GM23338 (cell line): ENCODE results near the gene LNX1. TPM values are rescaled to one million over a fixed set of nuclear protein-coding genes. Genes with fewer than 3 reads are reported as not detected.
A peak's percentile ranks its signal among the peaks of the same experiment; 100 is the strongest.

Source experiments
- ATAC-seq: fragments of 200-7000 bp; cut with Tn5 transposase; 3 replicates; pipeline ENCODE4 v1.9.1; 2020
- DNase-seq: peaks from one replicate; pipeline ENCODE4 v3.0.0-alpha.2; 2015; ENCODE audit warnings: low spot score
- H2AFZ ChIP-seq: fragments of 200-600 bp; sonication (generic); 2 replicates; pipeline ENCODE4 v1.8.0; 2016; ENCODE audit warnings: antibody characterized with exemption, mild to moderate bottlenecking, moderate library complexity
- H3F3A ChIP-seq: fragments of 200-600 bp; sonication (generic); replicated peaks from 2 replicates; pipeline ENCODE4 v1.8.0; 2017; ENCODE audit warnings: antibody characterized with exemption, mixed run types, low read depth
- H3K27ac ChIP-seq: fragments of 200-600 bp; sonication (generic); 2 replicates; pipeline ENCODE4 v1.6.1; 2016; ENCODE audit warnings: low read depth
- H3K27me3 ChIP-seq: fragments of 200-600 bp; sonication (generic); 2 replicates; pipeline ENCODE4 v1.8.0; 2016; ENCODE audit warnings: mild to moderate bottlenecking, mixed run types, moderate library complexity; ENCODE audit not compliant: insufficient read depth
- H3K36me3 ChIP-seq: fragments of 200-600 bp; sonication (generic); 2 replicates; pipeline ENCODE4 v1.8.0; 2016; ENCODE audit warnings: mild to moderate bottlenecking; ENCODE audit not compliant: insufficient read depth
- H3K4me1 ChIP-seq: fragments of 200-600 bp; sonication (generic); 2 replicates; pipeline ENCODE4 v1.8.0; 2016; ENCODE audit warnings: mild to moderate bottlenecking, moderate library complexity; ENCODE audit not compliant: insufficient read depth
- H3K4me2 ChIP-seq: fragments of 200-600 bp; sonication (generic); 2 replicates; pipeline ENCODE4 v1.7.1; 2017; ENCODE audit warnings: mixed run types
- H3K4me3 ChIP-seq: fragments of 200-600 bp; sonication (generic); 2 replicates; pipeline ENCODE4 v1.6.1; 2016; ENCODE audit warnings: mixed run types
- H3K79me2 ChIP-seq: fragments of 200-600 bp; sonication (generic); replicated peaks from 2 replicates; pipeline ENCODE4 v1.8.0; 2017; ENCODE audit warnings: mild to moderate bottlenecking; ENCODE audit not compliant: insufficient read depth
- H3K9me2 ChIP-seq: fragments of 200-600 bp; sonication (generic); 2 replicates; pipeline ENCODE4 v1.8.0; 2017; ENCODE audit not compliant: insufficient read depth
- H4K20me1 ChIP-seq: fragments of 200-600 bp; sonication (generic); replicated peaks from 2 replicates; pipeline ENCODE4 v1.8.0; 2017; ENCODE audit warnings: mild to moderate bottlenecking; ENCODE audit not compliant: insufficient read depth
- H3K27ac Mint-ChIP-seq: 2 replicates; pipeline ENCODE4 v1.8.0; 2020; ENCODE audit warnings: inconsistent platforms, mild to moderate bottlenecking, moderate library complexity, mixed read lengths
- H3K27me3 Mint-ChIP-seq: 3 replicates; pipeline ENCODE4 v1.8.0; 2022; ENCODE audit warnings: low read depth, mild to moderate bottlenecking, moderate library complexity, mixed read lengths, inconsistent platforms; ENCODE audit not compliant: insufficient read depth, poor library complexity
- H3K36me3 Mint-ChIP-seq: 3 replicates; pipeline ENCODE4 v1.8.0; 2021; ENCODE audit warnings: low read depth, mild to moderate bottlenecking, inconsistent platforms, moderate library complexity, mixed read lengths
- H3K4me1 Mint-ChIP-seq: 3 replicates; pipeline ENCODE4 v1.8.0; 2020; ENCODE audit warnings: mild to moderate bottlenecking, inconsistent platforms, mixed read lengths
- H3K4me3 Mint-ChIP-seq: 3 replicates; pipeline ENCODE4 v1.8.0; 2021; ENCODE audit warnings: moderate library complexity, mild to moderate bottlenecking, inconsistent platforms, mixed read lengths
- H3K9me3 Mint-ChIP-seq: 3 replicates; pipeline ENCODE4 v1.8.0; 2020; ENCODE audit warnings: moderate library complexity, mild to moderate bottlenecking, inconsistent platforms, mixed read lengths
- CREB1 ChIP-seq: fragments of 250-450 bp; sonication (Bioruptor Pico); IDR thresholded peaks from 2 replicates; pipeline ENCODE4 v1.5.0; 2020; ENCODE audit warnings: low read depth, mild to moderate bottlenecking, moderate library complexity
- CTCF ChIP-seq, 2 experiments: fragments of 200-600 bp in 1 of 2; sonication (generic) in 1 of 2; conservative IDR thresholded peaks; 2 replicates each; pipeline versions ENCODE4 v1.5.1 to v1.6.1; 2016 to 2017; ENCODE audit warnings: antibody characterized with exemption in 2 of 2, low read depth in 2 of 2, mild to moderate bottlenecking in 2 of 2, moderate library complexity in 1 of 2
- ETS1 ChIP-seq: IDR thresholded peaks from 2 replicates; pipeline ENCODE4 v1.6.1; 2016; ENCODE audit warnings: antibody characterized with exemption
- EZH2 ChIP-seq: fragments of 200-600 bp; sonication (generic); IDR thresholded peaks from one replicate; pipeline ENCODE4 v1.8.0; 2017; ENCODE audit warnings: antibody characterized with exemption, mild to moderate bottlenecking, low read depth; ENCODE audit not compliant: unreplicated experiment
- EZH2phosphoT487 ChIP-seq: fragments of 200-600 bp; sonication (generic); IDR thresholded peaks from one replicate; pipeline ENCODE4 v1.8.1; 2018; ENCODE audit warnings: antibody characterized with exemption; ENCODE audit not compliant: unreplicated experiment
- JUNB ChIP-seq: IDR thresholded peaks from one replicate; pipeline ENCODE4 v1.6.1; 2016; ENCODE audit warnings: antibody characterized with exemption; ENCODE audit not compliant: unreplicated experiment
- NANOG ChIP-seq: IDR thresholded peaks from 2 replicates; pipeline ENCODE4 v1.6.1; 2016; ENCODE audit warnings: antibody characterized with exemption, borderline replicate concordance
- POLR2AphosphoS5 ChIP-seq: IDR thresholded peaks from 2 replicates; pipeline ENCODE4 v1.6.1; 2016; ENCODE audit warnings: antibody characterized with exemption, low read depth
- REST ChIP-seq: IDR thresholded peaks from one replicate; pipeline ENCODE4 v1.6.1; 2018; ENCODE audit warnings: antibody characterized with exemption; ENCODE audit not compliant: unreplicated experiment
- STAT1 ChIP-seq: IDR thresholded peaks from one replicate; pipeline ENCODE4 v1.6.1; 2016; ENCODE audit warnings: antibody characterized with exemption; ENCODE audit not compliant: unreplicated experiment
- ZNF114 ChIP-seq: fragments of 250-450 bp; sonication (Bioruptor Pico); IDR thresholded peaks from 2 replicates; pipeline ENCODE4 v1.5.0; 2020; ENCODE audit warnings: mild to moderate bottlenecking, moderate library complexity
- ZNF331 ChIP-seq: fragments of 250-450 bp; sonication (Bioruptor Pico); IDR thresholded peaks from 2 replicates; pipeline ENCODE4 v1.5.0; 2020; ENCODE audit warnings: low read depth, mild to moderate bottlenecking, moderate library complexity
- ZNF462 ChIP-seq: fragments of 250-450 bp; sonication (Bioruptor Pico); IDR thresholded peaks from 2 replicates; pipeline ENCODE4 v1.5.0; 2020; ENCODE audit warnings: mild to moderate bottlenecking, moderate library complexity
- polyA plus RNA-seq: library from polyadenylated mRNA; unstranded; fragments of >200 nt; fragmentation: Nextera tagmentation; extraction: Ambion mirVana; gene quantifications from 2 replicates; pipeline ENCODE4 v1.2.1, GENCODE V29; 2016
- total RNA-seq: library from RNA; depleted of rRNA; stranded (reverse); fragments of >200 nt; shearing (Covaris generic); gene quantifications from 2 replicates; pipeline ENCODE4 v1.2.3, GENCODE V29; 2014

Gene LNX1
- total and polyA plus RNA-seq, 2 experiments from 2014 or later = 5.4 to 6.4 TPM

GRCh38 chr4:53527326-53527725 lies 64.0 kb downstream of the LNX1 start:
- no peak overlapping the region for H3K4me3 Mint-ChIP-seq
- DNase-seq (no peak), ATAC-seq (peak; percentile 42; the same call in 1 of the 3 replicates)
- H3K27ac Mint-ChIP-seq = no peak overlapping the region
- Histone ChIP-seq H4K20me1 (no peaks in the 10 kb centered on the region), H3K9me2 (0 out of 2 replicates have a peak, but pooled peaks cover 4% of the 10 kb centered on the region), H3K36me3 (no peaks in the 10 kb centered on the region), H3K27me3 (no peaks in the 10 kb centered on the region), H3K4me1 (peaks cover 19% of the 10 kb centered on the region; the same call in 1 of the 2 replicates), H3K4me2 (0 out of 2 replicates have a peak overlapping the region, but pooled peaks have one; percentile 53), H2AFZ (no peak overlapping the region), H3K27ac (no peak overlapping the region), H3K79me2 (no peaks in the 10 kb centered on the region), H3F3A (no peaks in the 10 kb centered on the region), H3K4me3 (no peak overlapping the region)
- no peak for TF ChIP-seq ETS1
- no peak for TF ChIP-seq JUNB
- TF ChIP-seq STAT1 = no peak
- no peak for TF ChIP-seq REST
- TF ChIP-seq EZH2phosphoT487 = no peak
- no peak for TF ChIP-seq CTCF (conservative IDR thresholded peaks at IDR 0.05; ENCODE audit: low read depth in 2 of 2)
- TF ChIP-seq CREB1 (CRISPR knock-in tag) = no peak
- no peak for TF ChIP-seq EZH2
- no peak for TF ChIP-seq NANOG
- TF ChIP-seq POLR2AphosphoS5 = no peak
- TF ChIP-seq ZNF114 (CRISPR knock-in tag) = no peak
- no peak for TF ChIP-seq ZNF331 (CRISPR knock-in tag)
- no peak for TF ChIP-seq ZNF462
- no peaks in the 10 kb centered on the region for H3K36me3 Mint-ChIP-seq
- H3K4me1 Mint-ChIP-seq = peaks cover 20% of the 10 kb centered on the region; the same call in 2 of the 3 replicates
- no peaks in the 10 kb centered on the region for H3K27me3 Mint-ChIP-seq
- no peaks in the 10 kb centered on the region for H3K9me3 Mint-ChIP-seq
